ENCODE results near the gene GUCA2A.

Gene GUCA2A

GRCh38 chr1:42176902-42177519 lies 12.5 kb upstream of the GUCA2A start:
- DNase-seq (ENCODE audit: low read depth in 2 of 2), result no peak

- no peak for DNase-seq (ENCODE audit: low read depth in 2 of 2)
Measured at GRCh38 chr1:42175314-42176054, 10.9 kb upstream of the GUCA2A start.

GRCh38 chr1:42173961-42174735 lies 9.6 kb upstream of the GUCA2A start:
- no peak for DNase-seq (ENCODE audit: low read depth in 2 of 2)

GRCh38 chr1:42173155-42173933 lies 8.8 kb upstream of the GUCA2A start:
- peak; percentile 44 to 67 for DNase-seq (ENCODE audit: low read depth in 2 of 2)

- no peak for DNase-seq (ENCODE audit: low read depth in 2 of 2)
Measured at GRCh38 chr1:42172381-42173133, 8.0 kb upstream of the GUCA2A start.

- DNase-seq (ENCODE audit: low read depth in 2 of 2), result no peak
Measured at GRCh38 chr1:42171679-42172266, 7.2 kb upstream of the GUCA2A start.

- no peak for DNase-seq (ENCODE audit: low read depth in 2 of 2)
Measured at GRCh38 chr1:42170779-42171621, 6.5 kb upstream of the GUCA2A start.

GRCh38 chr1:42168763-42169162 lies 4.2 kb upstream of the GUCA2A start:
- no peak for DNase-seq (ENCODE audit: low read depth in 2 of 2)

- DNase-seq (ENCODE audit: low read depth in 2 of 2), result no peak
Measured at GRCh38 chr1:42168391-42168670, 3.8 kb upstream of the GUCA2A start.

GRCh38 chr1:42167611-42168390 lies 3.3 kb upstream of the GUCA2A start:
- no peak for DNase-seq (ENCODE audit: low read depth in 2 of 2)

GRCh38 chr1:42165511-42166210 lies 1.1 kb upstream of the GUCA2A start:
- DNase-seq (ENCODE audit: low read depth in 2 of 2), result no peak

- no peak for DNase-seq (ENCODE audit: low read depth in 2 of 2)
Measured at GRCh38 chr1:42163536-42164503, 725 bp downstream of the GUCA2A start.

GRCh38 chr1:42163114-42163513 lies 1.4 kb downstream of the GUCA2A start:
- DNase-seq (ENCODE audit: low read depth in 2 of 2), result no peak

GRCh38 chr1:42162181-42162580 lies 2.4 kb downstream of the GUCA2A start:
- DNase-seq (ENCODE audit: low read depth in 2 of 2), result no peak

GRCh38 chr1:42158189-42158588 lies 6.4 kb downstream of the GUCA2A start:
- no peak for DNase-seq (ENCODE audit: low read depth in 2 of 2)

- peak in 1 of 2 donors; percentile 4 for DNase-seq (ENCODE audit: low read depth in 2 of 2)
Measured at GRCh38 chr1:42157667-42158066, 6.9 kb downstream of the GUCA2A start.

- DNase-seq (ENCODE audit: low read depth in 2 of 2), result no peak
Measured at GRCh38 chr1:42155362-42155761, 9.2 kb downstream of the GUCA2A start.

- DNase-seq (ENCODE audit: low read depth in 2 of 2), result no peak
Measured at GRCh38 chr1:42154685-42155084, 9.9 kb downstream of the GUCA2A start.
